GM12873 (cell line): ENCODE measurements around the gene MEIOB.

ENCODE experiments used
- TF ChIP-seq, protein P1 (sequence below): IDR thresholded peaks from 2 replicates; pipeline ENCODE4 v1.5.1; 2012; ENCODE audit warnings: low read depth, mild to moderate bottlenecking, moderate library complexity, low read length, control low read depth; ENCODE audit not compliant: insufficient read depth; ENCODE audit errors: missing control alignments

MEIOB gene

DNA sequence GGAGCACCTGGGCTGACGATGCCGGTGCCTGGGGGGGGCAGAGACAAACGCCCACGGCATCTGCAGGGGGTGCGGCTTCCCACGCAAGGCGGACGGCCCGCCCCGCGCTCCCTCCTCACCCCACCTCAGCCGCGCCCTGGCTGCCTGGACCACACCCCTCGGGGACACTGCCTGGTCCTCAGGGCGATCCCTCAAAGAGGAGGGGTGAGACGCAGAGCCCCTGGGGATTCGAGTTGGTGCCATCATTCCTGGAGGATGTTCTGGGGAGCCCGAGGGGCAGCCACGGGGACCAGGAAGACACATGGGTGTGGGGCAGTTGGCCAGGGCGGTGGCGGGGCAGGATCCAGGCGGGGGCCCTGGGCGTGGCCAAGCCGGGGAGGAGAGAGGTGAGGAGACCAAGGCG is 82.3 kb downstream of the MEIOB start:
- TF ChIP-seq, protein P1, sequence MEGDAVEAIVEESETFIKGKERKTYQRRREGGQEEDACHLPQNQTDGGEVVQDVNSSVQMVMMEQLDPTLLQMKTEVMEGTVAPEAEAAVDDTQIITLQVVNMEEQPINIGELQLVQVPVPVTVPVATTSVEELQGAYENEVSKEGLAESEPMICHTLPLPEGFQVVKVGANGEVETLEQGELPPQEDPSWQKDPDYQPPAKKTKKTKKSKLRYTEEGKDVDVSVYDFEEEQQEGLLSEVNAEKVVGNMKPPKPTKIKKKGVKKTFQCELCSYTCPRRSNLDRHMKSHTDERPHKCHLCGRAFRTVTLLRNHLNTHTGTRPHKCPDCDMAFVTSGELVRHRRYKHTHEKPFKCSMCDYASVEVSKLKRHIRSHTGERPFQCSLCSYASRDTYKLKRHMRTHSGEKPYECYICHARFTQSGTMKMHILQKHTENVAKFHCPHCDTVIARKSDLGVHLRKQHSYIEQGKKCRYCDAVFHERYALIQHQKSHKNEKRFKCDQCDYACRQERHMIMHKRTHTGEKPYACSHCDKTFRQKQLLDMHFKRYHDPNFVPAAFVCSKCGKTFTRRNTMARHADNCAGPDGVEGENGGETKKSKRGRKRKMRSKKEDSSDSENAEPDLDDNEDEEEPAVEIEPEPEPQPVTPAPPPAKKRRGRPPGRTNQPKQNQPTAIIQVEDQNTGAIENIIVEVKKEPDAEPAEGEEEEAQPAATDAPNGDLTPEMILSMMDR = no peak

DNA sequence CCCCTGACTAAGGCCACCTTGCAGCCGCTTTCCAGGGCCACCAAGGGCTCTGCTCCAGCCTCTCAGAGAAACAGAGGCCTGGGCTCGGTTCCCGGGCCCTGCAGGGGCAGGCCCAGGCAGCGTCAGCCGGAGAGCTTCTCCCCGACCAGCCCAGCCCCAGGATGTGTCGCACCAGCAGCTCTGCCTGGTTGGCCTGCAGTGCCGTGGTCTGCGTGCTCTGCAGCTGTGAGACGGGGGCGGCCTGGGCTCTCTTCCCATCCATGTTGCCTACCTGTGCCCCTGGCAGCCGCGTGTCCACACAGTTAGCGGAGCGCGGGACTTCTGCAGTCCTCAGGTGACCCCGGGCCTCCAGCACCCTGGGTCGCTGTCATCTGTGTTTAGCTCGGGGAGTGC is 83.3 kb downstream of the MEIOB start:
- TF ChIP-seq, protein P1 = no peak

DNA sequence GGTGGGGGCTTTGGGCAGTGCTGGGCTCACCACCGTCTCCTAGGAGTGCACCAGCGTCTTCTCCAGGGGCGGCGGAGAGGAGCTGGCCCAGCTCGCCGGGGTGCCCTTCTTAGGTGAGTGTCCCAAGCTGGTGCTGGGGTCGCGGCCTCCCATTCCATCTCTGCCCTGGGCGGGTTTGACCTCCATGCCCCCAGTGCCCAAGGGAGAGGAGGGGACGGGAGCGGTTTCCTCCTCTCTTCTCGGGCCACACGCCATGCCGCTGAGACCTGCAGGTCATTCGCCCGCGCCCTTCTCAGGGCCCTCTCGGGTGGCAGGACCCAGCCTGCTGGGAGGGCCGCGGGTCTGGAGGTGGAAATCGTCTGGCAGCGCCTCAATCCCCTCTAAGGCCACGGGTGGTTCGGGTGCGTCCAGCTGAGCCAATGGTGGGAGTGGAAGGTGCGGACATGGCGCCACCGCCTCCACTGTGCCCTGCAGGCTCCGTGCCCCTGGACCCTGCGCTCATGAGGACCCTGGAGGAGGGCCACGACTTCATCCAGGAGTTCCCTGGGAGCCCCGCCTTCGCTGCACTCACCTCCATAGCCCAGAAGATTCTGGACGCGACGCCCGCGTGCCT is 83.8 kb downstream of the MEIOB start:
- TF ChIP-seq, protein P1 = no peak

DNA sequence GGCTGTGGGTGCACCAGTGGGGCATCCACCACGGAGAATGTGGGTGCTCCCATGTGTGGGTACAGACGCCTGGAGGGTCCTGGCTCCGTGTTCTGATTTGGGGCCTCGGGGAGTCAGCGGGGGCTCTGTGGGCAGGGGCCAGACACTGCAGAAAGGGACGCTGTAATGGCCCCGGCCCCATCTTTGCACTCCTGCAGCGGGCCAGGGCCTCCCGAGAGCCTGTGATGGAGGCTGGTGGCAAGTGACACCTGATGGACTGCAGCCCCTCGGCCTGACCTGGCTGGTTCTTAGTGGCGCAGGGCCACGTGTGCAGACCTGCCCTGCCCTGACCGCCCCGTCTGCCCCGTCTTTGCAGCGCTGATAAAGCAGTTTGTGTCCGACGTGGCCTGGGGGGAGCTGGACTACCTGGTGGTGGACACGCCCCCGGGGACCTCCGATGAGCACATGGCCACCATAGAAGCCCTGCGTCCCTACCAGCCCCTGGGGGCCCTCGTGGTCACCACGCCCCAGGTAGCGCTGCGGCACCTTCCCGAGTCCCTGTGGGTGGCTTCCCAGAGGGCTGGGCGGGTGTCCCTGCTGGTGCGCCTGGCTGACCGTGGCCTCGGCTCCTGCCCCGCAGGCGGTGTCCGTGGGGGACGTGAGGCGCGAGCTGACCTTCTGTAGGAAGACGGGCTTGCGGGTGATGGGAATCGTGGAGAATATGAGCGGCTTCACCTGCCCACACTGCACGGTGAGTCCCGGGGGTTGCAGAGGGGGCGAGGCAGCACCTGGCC is 84.5 kb downstream of the MEIOB start:
- TF ChIP-seq, protein P1 = no peak

DNA sequence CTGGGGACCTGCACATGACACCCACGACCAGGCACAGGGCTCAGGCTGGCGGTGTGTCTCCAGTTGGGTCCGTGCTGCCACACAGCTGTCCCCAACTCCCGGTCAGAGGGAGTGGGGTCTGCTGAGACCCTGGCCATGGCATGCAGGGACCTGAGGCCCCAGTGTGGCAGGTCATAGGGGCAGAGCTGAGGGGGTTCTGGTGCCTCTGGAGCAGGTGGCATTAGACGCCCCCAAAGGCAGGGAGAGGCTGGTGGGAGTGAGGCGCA is 85.0 kb downstream of the MEIOB start:
- TF ChIP-seq, protein P1 = no peak

DNA sequence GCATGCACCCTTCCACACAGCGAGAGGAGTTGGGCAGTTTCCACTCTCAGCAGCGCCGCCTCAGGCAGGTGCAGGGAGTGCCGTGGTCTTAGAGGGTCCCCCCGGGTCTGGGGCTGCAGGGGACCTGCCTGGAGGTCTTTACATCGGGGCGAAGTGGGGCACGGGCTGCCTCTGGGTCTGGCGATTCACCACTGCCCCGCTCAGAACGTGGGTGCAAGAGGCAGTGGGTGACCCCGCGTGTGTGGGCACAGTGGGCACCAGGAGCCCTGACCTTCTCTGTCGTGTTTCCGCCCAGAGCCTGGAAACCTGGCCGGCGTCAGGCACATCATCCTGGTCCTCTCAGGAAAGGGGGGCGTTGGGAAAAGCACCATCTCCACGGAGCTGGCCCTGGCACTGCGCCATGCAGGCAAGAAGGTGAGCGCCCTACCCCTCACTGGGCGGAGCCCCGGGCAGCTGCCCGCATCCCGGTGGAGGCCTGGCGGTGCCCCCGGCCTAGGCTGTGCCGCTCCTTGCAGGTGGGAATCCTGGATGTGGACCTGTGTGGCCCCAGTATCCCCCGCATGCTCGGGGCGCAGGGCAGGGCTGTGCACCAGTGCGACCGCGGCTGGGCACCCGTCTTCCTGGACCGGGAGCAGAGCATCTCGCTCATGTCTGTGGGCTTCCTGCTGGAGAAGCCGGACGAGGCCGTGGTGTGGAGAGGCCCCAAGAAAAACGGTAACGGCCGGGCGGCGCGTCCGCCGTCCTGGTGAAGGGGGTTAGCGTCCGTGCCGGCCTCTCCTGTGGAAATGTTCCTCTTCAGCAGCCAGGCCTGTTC is 85.5 kb downstream of the MEIOB start:
- TF ChIP-seq, protein P1 = peak; percentile 13

DNA sequence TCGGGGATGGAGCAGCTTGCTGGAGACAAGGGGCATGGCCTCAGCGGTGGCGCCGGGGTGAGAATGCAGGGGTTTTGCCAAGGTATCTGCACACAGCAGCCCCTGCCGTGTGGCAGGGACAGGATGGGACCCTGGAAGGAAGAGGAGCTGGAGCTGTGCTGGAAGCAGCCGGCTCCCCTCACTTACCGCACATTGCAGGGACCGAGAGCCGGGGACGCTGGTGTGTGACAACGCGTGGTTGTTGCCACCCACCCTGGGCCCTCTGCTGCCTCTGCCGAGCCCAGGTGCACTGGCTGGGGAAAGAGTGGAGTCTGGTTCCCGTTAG is 86.2 kb downstream of the MEIOB start:
- TF ChIP-seq, protein P1 = no peak
